ENCODE measurements around the gene TMEM229A.
A peak's percentile ranks its signal among the peaks of the same experiment; 100 is the strongest.

TMEM229A gene

GRCh38 chr7:124033807-124034753 lies 1.2 kb upstream of the TMEM229A start:
- DNase-seq, result no peak
- H2BK120ac ChIP-seq (ENCODE audit: insufficient read depth, low read length, poor library complexity), result no peak overlapping the region
- no peak overlapping the region for H3K27ac ChIP-seq (ENCODE audit: low read depth, low read length)
- H3K23ac ChIP-seq (ENCODE audit: low read length), result no peak overlapping the region
- no peak overlapping the region for H3K4me3 ChIP-seq (ENCODE audit: low read depth, low read length)
- no peak overlapping the region for H4K8ac ChIP-seq (ENCODE audit: low read depth, low read length)
- no peak overlapping the region for H2BK5ac ChIP-seq (ENCODE audit: low read depth, low read length, poor library complexity)
- no peak overlapping the region for H2AFZ ChIP-seq (ENCODE audit: insufficient read depth, low read length, poor library complexity)
- H3K79me2 ChIP-seq (ENCODE audit: control insufficient read depth, insufficient read depth, low read length, poor library complexity), result no peaks in the 10 kb centered on the region
- H3K4ac ChIP-seq (ENCODE audit: low read depth, low read length), result no peak overlapping the region
- H3K79me1 ChIP-seq (ENCODE audit: low read length), result no peaks in the 10 kb centered on the region
- no peak overlapping the region for H3K9ac ChIP-seq (ENCODE audit: low read length)
- no peaks in the 10 kb centered on the region for H3K36me3 ChIP-seq (ENCODE audit: control insufficient read depth in 1 of 2, insufficient read depth in 2 of 2, low read length in 2 of 2)
- H4K91ac ChIP-seq (ENCODE audit: low read depth, low read length), result no peak overlapping the region
- H3K14ac ChIP-seq (ENCODE audit: low read length), result no peak overlapping the region
- H3K18ac ChIP-seq (ENCODE audit: low read length), result no peak overlapping the region
- WGBS (ENCODE audit: extremely low coverage, insufficient coverage, insufficient read length), result no CpG with 5 or more reads among the region's 16 CpGs
- H3K4me2 ChIP-seq (ENCODE audit: low read length), result no peak overlapping the region
- H2AK5ac ChIP-seq (ENCODE audit: low read length), result no peak overlapping the region
- peaks cover 3 to 14% of the 10 kb centered on the region in 2 experiments for H3K4me1 ChIP-seq (ENCODE audit: control insufficient read depth in 1 of 2, insufficient read depth in 2 of 2, low read length in 2 of 2)
- H3K9me3 ChIP-seq (ENCODE audit: insufficient read depth, low read depth, low read length), result no peaks in the 10 kb centered on the region
- peaks cover 13% of the 10 kb centered on the region for H3K27me3 ChIP-seq (ENCODE audit: insufficient read depth, low read length)
- H4K12ac ChIP-seq (ENCODE audit: low read depth, low read length), result no peak overlapping the region
- no peak overlapping the region for H2BK12ac ChIP-seq (ENCODE audit: low read length)

GRCh38 chr7:124033095-124033806 lies 384 bp upstream of the TMEM229A start:
- H3K9me3 ChIP-seq (ENCODE audit: insufficient read depth, low read depth, low read length), result no peaks in the 10 kb centered on the region
- no peak overlapping the region for H3K9ac ChIP-seq (ENCODE audit: low read length)
- peak overlapping the region; percentile 3 for H2AFZ ChIP-seq (ENCODE audit: insufficient read depth, low read length, poor library complexity)
- no peak overlapping the region for H3K18ac ChIP-seq (ENCODE audit: low read length)
- peak in 1 of 2 donors; percentile 17 for DNase-seq
- H2BK5ac ChIP-seq (ENCODE audit: low read depth, low read length, poor library complexity), result no peak overlapping the region
- H2AK5ac ChIP-seq (ENCODE audit: low read length), result no peak overlapping the region
- no peak overlapping the region for H3K27ac ChIP-seq (ENCODE audit: low read depth, low read length)
- no peak overlapping the region for H4K8ac ChIP-seq (ENCODE audit: low read depth, low read length)
- H3K4me2 ChIP-seq (ENCODE audit: low read length), result peak overlapping the region; percentile 83
- H2BK12ac ChIP-seq (ENCODE audit: low read length), result no peak overlapping the region
- H3K36me3 ChIP-seq (ENCODE audit: control insufficient read depth in 1 of 2, insufficient read depth in 2 of 2, low read length in 2 of 2), result no peaks in the 10 kb centered on the region
- H3K4me1 ChIP-seq (ENCODE audit: control insufficient read depth in 1 of 2, insufficient read depth in 2 of 2, low read length in 2 of 2), result peaks cover 3 to 14% of the 10 kb centered on the region in 2 experiments
- no peak overlapping the region for H4K12ac ChIP-seq (ENCODE audit: low read depth, low read length)
- WGBS (ENCODE audit: extremely low coverage, insufficient coverage, insufficient read length), result no CpG with 5 or more reads among the region's 70 CpGs
- peaks cover 13% of the 10 kb centered on the region for H3K27me3 ChIP-seq (ENCODE audit: insufficient read depth, low read length)
- no peak overlapping the region for H3K14ac ChIP-seq (ENCODE audit: low read length)
- H3K79me1 ChIP-seq (ENCODE audit: low read length), result no peaks in the 10 kb centered on the region
- H3K79me2 ChIP-seq (ENCODE audit: control insufficient read depth, insufficient read depth, low read length, poor library complexity), result no peaks in the 10 kb centered on the region
- no peak overlapping the region for H4K91ac ChIP-seq (ENCODE audit: low read depth, low read length)
- no peak overlapping the region for H2BK120ac ChIP-seq (ENCODE audit: insufficient read depth, low read length, poor library complexity)
- no peak overlapping the region for H3K23ac ChIP-seq (ENCODE audit: low read length)
- H3K4ac ChIP-seq (ENCODE audit: low read depth, low read length), result no peak overlapping the region
- H3K4me3 ChIP-seq (ENCODE audit: low read depth, low read length), result peak overlapping the region; percentile 76

GRCh38 chr7:124031919-124032318 lies 948 bp downstream of the TMEM229A start:
- Histone ChIP-seq H4K91ac (ENCODE audit: low read depth, low read length) (no peak overlapping the region), H2BK120ac (ENCODE audit: insufficient read depth, low read length, poor library complexity) (no peak overlapping the region), H3K18ac (ENCODE audit: low read length) (no peak overlapping the region), H3K4me1 (ENCODE audit: control insufficient read depth in 1 of 2, insufficient read depth in 2 of 2, low read length in 2 of 2) (peaks cover 3 to 14% of the 10 kb centered on the region in 2 experiments), H3K23ac (ENCODE audit: low read length) (peak overlapping the region; percentile 86), H3K36me3 (ENCODE audit: control insufficient read depth in 1 of 2, insufficient read depth in 2 of 2, low read length in 2 of 2) (no peaks in the 10 kb centered on the region), H4K8ac (ENCODE audit: low read depth, low read length) (peak overlapping the region; percentile 20), H2BK12ac (ENCODE audit: low read length) (no peak overlapping the region), H3K79me2 (ENCODE audit: control insufficient read depth, insufficient read depth, low read length, poor library complexity) (no peaks in the 10 kb centered on the region), H3K4me3 (ENCODE audit: low read depth, low read length) (peak overlapping the region; percentile 76), H3K79me1 (ENCODE audit: low read length) (no peaks in the 10 kb centered on the region), H2AK5ac (ENCODE audit: low read length) (no peak overlapping the region), H2AFZ (ENCODE audit: insufficient read depth, low read length, poor library complexity) (peak overlapping the region; percentile 67), H3K27me3 (ENCODE audit: insufficient read depth, low read length) (peaks cover 13% of the 10 kb centered on the region), H3K9ac (ENCODE audit: low read length) (no peak overlapping the region), H4K12ac (ENCODE audit: low read depth, low read length) (no peak overlapping the region), H3K14ac (ENCODE audit: low read length) (no peak overlapping the region), H3K4ac (ENCODE audit: low read depth, low read length) (no peak overlapping the region), H2BK5ac (ENCODE audit: low read depth, low read length, poor library complexity) (no peak overlapping the region), H3K9me3 (ENCODE audit: insufficient read depth, low read depth, low read length) (no peaks in the 10 kb centered on the region), H3K4me2 (ENCODE audit: low read length) (peak overlapping the region; percentile 83), H3K27ac (ENCODE audit: low read depth, low read length) (no peak overlapping the region)
- WGBS (ENCODE audit: extremely low coverage, insufficient coverage, insufficient read length), result no CpG with 5 or more reads among the region's 22 CpGs
- DNase-seq, result no peak

GRCh38 chr7:124031406-124031805 lies 1.5 kb downstream of the TMEM229A start:
- Histone ChIP-seq H2BK5ac (ENCODE audit: low read depth, low read length, poor library complexity) (no peak overlapping the region), H3K9ac (ENCODE audit: low read length) (no peak overlapping the region), H3K4me2 (ENCODE audit: low read length) (no peak overlapping the region), H4K12ac (ENCODE audit: low read depth, low read length) (no peak overlapping the region), H3K79me1 (ENCODE audit: low read length) (no peaks in the 10 kb centered on the region), H3K14ac (ENCODE audit: low read length) (no peak overlapping the region), H4K8ac (ENCODE audit: low read depth, low read length) (no peak overlapping the region), H3K4me3 (ENCODE audit: low read depth, low read length) (no peak overlapping the region), H4K91ac (ENCODE audit: low read depth, low read length) (no peak overlapping the region), H3K79me2 (ENCODE audit: control insufficient read depth, insufficient read depth, low read length, poor library complexity) (no peaks in the 10 kb centered on the region), H2AK5ac (ENCODE audit: low read length) (no peak overlapping the region), H3K18ac (ENCODE audit: low read length) (no peak overlapping the region), H3K23ac (ENCODE audit: low read length) (no peak overlapping the region), H2BK120ac (ENCODE audit: insufficient read depth, low read length, poor library complexity) (no peak overlapping the region), H3K27ac (ENCODE audit: low read depth, low read length) (no peak overlapping the region), H2BK12ac (ENCODE audit: low read length) (no peak overlapping the region), H3K9me3 (ENCODE audit: insufficient read depth, low read depth, low read length) (no peaks in the 10 kb centered on the region), H3K4me1 (ENCODE audit: control insufficient read depth in 1 of 2, insufficient read depth in 2 of 2, low read length in 2 of 2) (peaks cover 3 to 14% of the 10 kb centered on the region in 2 experiments), H3K27me3 (ENCODE audit: insufficient read depth, low read length) (peaks cover 13% of the 10 kb centered on the region), H3K36me3 (ENCODE audit: control insufficient read depth in 1 of 2, insufficient read depth in 2 of 2, low read length in 2 of 2) (no peaks in the 10 kb centered on the region), H3K4ac (ENCODE audit: low read depth, low read length) (no peak overlapping the region), H2AFZ (ENCODE audit: insufficient read depth, low read length, poor library complexity) (no peak overlapping the region)
- no peak for DNase-seq
- no CpG with 5 or more reads among the region's 8 CpGs for WGBS (ENCODE audit: extremely low coverage, insufficient coverage, insufficient read length)
